ENCODE measurements around the gene ZBTB18. TPM values are rescaled to one million over a fixed set of nuclear protein-coding genes. Genes with fewer than 3 reads are reported as not detected.

ZBTB18 gene
- total RNA-seq, 1 experiment from 2014 or later = 4.4 TPM

- Histone ChIP-seq H3K27me3 (no peaks in the 10 kb centered on the region), H3K4me3 (no peak overlapping the region), H3K36me3 (no peaks in the 10 kb centered on the region), H3K9me3 (no peaks in the 10 kb centered on the region)
- no peak for DNase-seq
These were observed 16.8 kb downstream of the ZBTB18 start for GRCh38 chr1:244067893-244068292.

DNA sequence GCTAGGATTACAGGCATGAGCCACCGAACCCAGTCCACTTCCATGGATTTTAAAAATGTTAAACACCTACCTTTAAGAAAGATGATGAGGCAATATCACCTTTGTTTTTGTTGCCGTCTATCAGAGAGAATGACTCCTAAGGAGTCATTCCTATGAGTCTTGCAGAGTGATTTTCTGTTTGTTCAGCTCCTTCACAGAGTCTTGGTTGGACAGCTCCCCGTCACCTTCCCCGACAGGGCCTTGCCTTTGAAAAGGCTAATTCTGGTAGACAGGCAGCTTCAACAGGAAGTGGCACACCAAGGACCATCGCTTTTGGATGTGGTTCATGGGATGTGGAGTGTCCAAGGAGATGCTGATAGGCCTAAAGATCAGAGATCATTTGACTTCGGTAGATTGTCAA is 17.5 kb downstream of the ZBTB18 start:
- H3K4me3 ChIP-seq = no peak overlapping the region
- no peak for DNase-seq
- H3K9me3 ChIP-seq = no peaks in the 10 kb centered on the region
- no peaks in the 10 kb centered on the region for H3K27me3 ChIP-seq
- H3K36me3 ChIP-seq = no peaks in the 10 kb centered on the region

DNA sequence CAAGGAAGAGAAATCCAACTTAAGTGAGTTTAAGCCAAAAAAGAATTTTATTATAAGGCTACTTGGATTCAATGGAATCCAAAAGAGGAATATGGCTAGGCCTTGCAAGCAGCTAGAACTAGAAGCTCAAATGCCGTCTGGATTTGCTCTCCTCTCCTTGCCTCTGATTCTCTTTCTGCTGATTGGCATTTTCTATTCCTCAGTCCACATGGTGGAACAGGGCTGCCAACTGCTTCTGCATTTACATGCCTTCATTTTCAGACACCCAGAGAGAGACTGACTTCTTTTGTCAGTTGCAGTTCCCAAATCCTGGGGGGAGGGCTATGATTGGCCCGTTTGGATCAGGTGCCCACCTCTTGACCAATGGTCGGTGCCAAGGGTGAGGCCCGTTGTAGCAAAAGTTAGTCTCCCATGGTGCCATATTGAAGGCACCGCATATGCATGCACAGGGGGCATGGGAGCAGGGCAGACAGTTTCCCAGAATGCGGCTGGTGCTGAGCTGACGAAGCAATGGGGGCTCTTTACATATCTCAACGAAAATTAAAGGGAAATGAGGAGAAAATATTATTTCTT is 18.3 kb downstream of the ZBTB18 start:
- H3K9me3 ChIP-seq = no peaks in the 10 kb centered on the region
- H3K36me3 ChIP-seq = no peaks in the 10 kb centered on the region
- no peak for DNase-seq
- H3K27me3 ChIP-seq = no peaks in the 10 kb centered on the region
- no peak overlapping the region for H3K4me3 ChIP-seq

DNA sequence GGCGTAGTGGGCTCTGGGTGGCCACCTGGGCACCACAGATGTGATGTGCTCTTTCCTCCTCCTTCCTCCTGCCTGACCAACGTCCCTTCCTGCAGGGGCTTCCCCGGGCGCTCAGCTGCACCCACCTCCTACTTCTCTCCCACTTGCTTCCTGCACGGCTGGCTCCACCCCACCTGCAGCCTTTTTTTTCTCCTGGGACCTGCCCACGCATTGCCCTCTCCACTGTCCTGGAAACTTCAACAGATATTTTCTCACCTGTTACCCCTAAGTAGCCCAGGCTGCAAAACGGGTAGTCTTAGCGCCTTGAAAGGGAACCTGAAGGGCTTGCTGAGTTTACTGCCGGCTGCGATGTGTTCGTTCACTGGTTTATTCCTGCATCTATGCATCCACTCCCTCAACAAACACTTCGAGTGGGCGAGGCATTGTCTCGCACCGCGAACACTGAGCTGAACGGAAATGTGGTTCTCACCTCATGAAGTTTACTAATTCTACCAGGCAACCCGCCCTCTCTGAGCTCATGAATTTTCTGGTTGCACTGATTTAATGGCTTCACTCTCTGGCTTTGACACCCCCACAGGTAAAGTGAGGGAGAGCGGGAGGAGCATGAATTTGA is 23.6 kb downstream of the ZBTB18 start:
- Histone ChIP-seq H3K27me3 (no peaks in the 10 kb centered on the region), H3K9me3 (no peaks in the 10 kb centered on the region), H3K4me3 (no peak overlapping the region), H3K36me3 (no peaks in the 10 kb centered on the region)
- no peak for DNase-seq

DNA sequence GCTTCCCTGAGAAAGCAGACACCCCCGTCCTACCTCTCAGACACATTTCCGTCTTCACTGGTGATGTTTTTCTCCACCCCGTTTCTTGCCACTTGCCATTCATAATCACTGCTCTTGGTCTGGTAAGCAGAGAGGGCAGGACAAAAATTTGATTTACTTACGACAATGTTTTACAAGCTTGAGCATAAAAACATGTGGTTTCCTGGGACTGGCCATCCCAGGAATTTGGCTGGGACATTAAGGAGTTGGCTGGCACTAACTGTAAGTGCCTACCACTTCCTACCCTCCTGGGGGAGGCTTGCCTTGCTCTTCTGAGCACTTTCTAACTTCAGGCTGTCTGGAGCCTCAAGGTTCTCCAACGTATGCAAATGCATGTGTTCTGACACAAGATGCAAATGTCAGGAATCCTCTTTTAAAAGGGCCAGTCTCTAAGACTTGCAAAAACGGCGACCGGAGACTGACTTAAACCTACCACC is 24.2 kb downstream of the ZBTB18 start:
- no peaks in the 10 kb centered on the region for H3K36me3 ChIP-seq
- H3K4me3 ChIP-seq = no peak overlapping the region
- no peaks in the 10 kb centered on the region for H3K9me3 ChIP-seq
- peak; percentile 57 for DNase-seq
- H3K27me3 ChIP-seq = no peaks in the 10 kb centered on the region; the same call in 1 of the 2 replicates

DNA sequence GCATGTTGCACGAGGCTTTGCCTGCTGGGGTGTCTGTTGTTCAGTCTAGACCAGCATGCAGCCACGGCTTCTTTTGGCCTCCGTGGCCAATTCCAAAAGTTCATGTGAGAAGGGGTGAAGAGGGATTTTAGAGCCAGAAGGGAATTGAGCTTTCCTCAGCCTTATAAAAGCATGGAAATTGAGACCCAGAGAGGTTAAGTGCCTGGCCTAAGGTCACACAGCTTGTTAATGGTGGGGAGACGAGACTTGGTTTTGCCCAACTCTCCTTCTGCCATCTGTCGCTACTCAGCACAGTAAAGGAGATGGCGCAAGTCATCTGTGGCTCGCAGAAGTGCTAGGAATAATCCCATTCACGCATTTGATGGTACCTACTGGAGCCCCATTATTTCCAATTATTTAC is 25.7 kb downstream of the ZBTB18 start:
- H3K27me3 ChIP-seq = peaks cover 2% of the 10 kb centered on the region; the same call in 1 of the 2 replicates
- DNase-seq = no peak
- H3K36me3 ChIP-seq = no peaks in the 10 kb centered on the region

DNA sequence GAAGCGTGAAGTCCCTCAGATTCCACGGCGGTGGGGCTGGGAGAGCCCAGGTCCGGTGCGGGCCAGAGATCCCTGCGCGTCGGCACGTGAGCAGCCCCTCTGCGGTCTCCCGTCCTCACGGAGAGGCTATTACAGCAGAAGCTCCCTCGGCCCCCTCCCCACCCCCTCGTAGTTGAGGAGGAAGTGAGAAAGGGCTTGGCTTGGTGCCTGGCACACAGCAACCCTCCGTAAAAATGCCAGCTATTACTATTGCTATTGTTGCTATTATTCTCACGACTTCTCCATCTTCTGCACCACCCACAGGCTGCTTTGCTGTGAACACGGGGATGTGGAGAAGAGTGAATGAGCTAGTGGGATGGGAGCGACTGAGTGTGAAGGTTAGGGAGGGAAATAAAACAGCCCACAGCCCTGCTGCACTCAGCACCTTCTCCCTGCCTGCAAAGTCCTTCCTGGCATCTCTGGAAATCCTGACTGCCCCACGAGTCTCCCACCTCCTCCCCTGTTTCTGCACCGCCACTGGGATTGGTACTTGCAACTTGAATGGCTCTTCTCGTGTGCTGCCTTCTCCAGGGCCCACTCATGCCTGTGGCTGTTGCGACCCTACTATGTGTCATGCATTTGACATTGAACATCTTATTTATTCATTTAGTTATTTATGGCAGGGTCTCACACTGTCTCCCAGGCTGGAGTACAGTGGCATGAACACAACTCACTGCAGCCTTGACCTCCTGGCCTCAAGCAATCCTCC is 26.6 kb downstream of the ZBTB18 start:
- peak; percentile 64 for DNase-seq
- no peak overlapping the region for H3K4me3 ChIP-seq

More for the DNA sequence above, 25.7 kb downstream of the ZBTB18 start:
- no peaks in the 10 kb centered on the region for H3K9me3 ChIP-seq
- no peak overlapping the region for H3K4me3 ChIP-seq

DNA sequence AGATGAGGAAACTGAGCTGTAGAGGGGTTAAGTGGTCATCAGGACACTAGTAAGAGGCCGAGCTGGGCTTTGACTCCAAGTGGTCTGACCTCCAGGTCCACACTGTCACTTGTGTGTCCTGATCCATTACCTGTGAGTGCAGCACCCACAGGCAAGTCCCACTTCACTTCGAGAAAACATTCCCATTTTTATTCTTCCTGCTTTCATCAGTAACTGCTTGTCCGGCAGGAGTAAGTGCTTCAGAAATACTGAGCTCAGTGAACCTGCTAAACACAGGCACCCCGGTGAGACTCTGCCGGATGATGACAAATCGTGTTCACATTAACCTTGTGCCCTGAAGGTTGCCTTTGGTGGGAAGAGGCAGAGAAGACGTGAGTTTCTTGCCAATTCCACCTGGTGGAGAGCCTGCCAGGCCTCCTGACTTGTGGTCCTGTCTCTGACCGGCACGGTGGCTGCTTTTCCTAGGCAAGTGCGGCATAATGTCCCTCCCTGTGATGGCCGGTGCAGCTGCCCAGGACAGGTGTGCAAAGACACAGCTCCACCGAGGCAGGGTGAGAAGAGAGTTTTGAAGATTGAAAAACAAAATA is 29.4 kb downstream of the ZBTB18 start:
- H3K4me3 ChIP-seq = no peak overlapping the region
- H3K27me3 ChIP-seq = peaks cover 23% of the 10 kb centered on the region
- H3K36me3 ChIP-seq = no peaks in the 10 kb centered on the region
- no peaks in the 10 kb centered on the region for H3K9me3 ChIP-seq
- DNase-seq = no peak

More for the DNA sequence above, 26.6 kb downstream of the ZBTB18 start:
- Histone ChIP-seq H3K36me3 (no peaks in the 10 kb centered on the region), H3K27me3 (peaks cover 9% of the 10 kb centered on the region; the same call in 1 of the 2 replicates), H3K9me3 (no peaks in the 10 kb centered on the region)

- no peak overlapping the region for H3K4me3 ChIP-seq
- no peak for DNase-seq
- H3K36me3 ChIP-seq = no peaks in the 10 kb centered on the region
- no peaks in the 10 kb centered on the region for H3K9me3 ChIP-seq
- H3K27me3 ChIP-seq = peaks cover 23% of the 10 kb centered on the region
These were observed 31.9 kb downstream of the ZBTB18 start for GRCh38 chr1:244082969-244083368.

DNA sequence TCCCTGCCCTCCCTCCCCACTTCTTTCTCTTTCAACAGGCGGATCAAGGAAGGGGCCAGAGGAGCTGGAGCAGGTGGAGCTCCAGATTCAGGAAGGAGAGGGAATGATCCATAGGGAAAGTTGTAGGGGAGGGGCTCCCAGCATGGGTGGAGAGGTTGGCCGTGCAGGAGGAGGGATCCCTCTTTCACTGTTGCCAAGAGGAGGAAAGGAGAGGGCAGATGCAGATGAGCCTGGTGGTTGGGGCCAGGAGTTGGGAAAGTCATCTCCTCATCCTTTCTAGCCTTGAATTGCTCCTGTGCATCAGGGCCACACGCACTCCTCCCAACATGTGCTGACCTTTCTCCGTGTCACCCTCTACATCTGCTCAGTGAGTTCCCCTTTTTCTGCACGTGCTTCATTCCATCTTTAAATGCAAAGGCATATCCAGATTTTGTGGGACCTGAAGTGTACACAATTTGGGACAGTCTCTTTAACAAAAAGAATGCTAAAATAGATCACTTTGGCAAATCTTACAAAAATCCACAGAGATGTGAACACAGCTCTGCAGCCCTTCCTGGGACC is 32.4 kb downstream of the ZBTB18 start:
- peaks cover 23% of the 10 kb centered on the region for H3K27me3 ChIP-seq
- H3K9me3 ChIP-seq = no peaks in the 10 kb centered on the region
- H3K4me3 ChIP-seq = no peak overlapping the region
- DNase-seq = no peak
- H3K36me3 ChIP-seq = no peaks in the 10 kb centered on the region

DNA sequence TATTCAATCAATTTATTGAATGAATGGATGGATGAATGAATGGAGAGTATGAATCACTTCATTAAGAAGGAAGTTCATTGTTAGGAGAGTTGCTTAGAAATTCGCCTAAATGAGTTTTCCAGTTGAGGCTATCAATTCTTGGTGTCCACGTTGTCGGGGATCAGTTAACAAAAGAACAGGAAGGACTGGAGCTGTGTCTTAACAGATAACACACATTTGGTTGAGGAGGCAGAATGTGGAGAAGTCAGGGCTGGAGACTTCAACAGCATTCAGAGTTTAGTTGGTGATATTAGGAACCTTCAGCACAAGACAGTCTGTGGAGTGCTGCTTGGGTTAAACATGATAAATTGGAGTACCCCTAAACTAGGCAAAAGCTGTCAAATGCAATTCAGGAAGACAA is 33.7 kb downstream of the ZBTB18 start:
- H3K4me3 ChIP-seq = no peak overlapping the region
- H3K36me3 ChIP-seq = no peaks in the 10 kb centered on the region
- H3K27me3 ChIP-seq = peaks cover 23% of the 10 kb centered on the region
- DNase-seq = no peak
- H3K9me3 ChIP-seq = no peaks in the 10 kb centered on the region

DNA sequence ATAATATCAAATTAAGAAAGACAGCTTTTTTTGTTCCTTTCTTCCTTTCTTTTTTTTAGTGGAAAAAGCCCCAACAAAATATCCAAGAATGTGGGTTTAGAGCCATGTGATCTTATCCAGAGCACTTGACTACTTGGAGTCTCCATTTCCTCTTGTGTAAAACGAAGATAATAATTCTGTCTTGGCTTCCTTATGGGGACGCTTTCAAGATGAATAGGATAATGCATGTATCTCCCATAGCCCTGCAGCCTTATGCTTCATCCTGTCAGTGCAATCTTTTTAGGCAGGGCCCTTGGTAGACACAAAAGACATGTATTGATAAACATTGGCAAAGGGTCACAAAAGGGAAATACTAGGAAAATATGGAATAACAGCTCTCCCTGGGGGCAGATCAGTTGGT is 34.8 kb downstream of the ZBTB18 start:
- Histone ChIP-seq H3K4me3 (no peak overlapping the region), H3K27me3 (peaks cover 23% of the 10 kb centered on the region), H3K36me3 (no peaks in the 10 kb centered on the region), H3K9me3 (no peaks in the 10 kb centered on the region)
- DNase-seq = no peak

- Histone ChIP-seq H3K9me3 (no peaks in the 10 kb centered on the region), H3K36me3 (no peaks in the 10 kb centered on the region), H3K27me3 (peaks cover 18% of the 10 kb centered on the region), H3K4me3 (no peak overlapping the region)
- no peak for DNase-seq
These were observed 36.0 kb downstream of the ZBTB18 start for GRCh38 chr1:244087021-244087560.

GRCh38 chr1:244087611-244088010 is 36.5 kb downstream of the ZBTB18 start:
- peaks cover 14% of the 10 kb centered on the region for H3K27me3 ChIP-seq
- DNase-seq = no peak
- no peak overlapping the region for H3K4me3 ChIP-seq
- H3K36me3 ChIP-seq = no peaks in the 10 kb centered on the region
- no peaks in the 10 kb centered on the region for H3K9me3 ChIP-seq

- Histone ChIP-seq H3K4me3 (no peak overlapping the region), H3K9me3 (no peaks in the 10 kb centered on the region), H3K36me3 (no peaks in the 10 kb centered on the region), H3K27me3 (peaks cover 9% of the 10 kb centered on the region)
- DNase-seq = no peak
These were observed 37.1 kb downstream of the ZBTB18 start for GRCh38 chr1:244088161-244088560.

DNA sequence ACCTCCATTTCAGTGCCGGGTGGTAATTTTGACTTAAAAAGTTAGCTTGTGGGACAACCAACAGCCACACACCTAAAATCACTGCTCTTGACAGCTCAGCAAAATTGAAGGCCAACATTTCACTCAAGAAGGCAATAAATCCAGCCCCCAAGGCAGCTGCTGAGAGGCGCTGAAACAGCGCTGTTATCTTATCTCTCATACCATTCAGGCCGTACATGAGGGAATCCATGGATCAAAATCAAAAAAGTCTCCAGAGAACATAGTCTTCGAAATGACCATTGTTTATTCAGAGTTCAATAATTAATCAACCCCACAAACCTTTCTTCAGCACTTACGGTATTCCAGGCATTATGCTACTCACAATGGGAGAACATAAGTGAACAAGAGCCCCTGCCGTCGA is 38.5 kb downstream of the ZBTB18 start:
- no peaks in the 10 kb centered on the region for H3K9me3 ChIP-seq
- H3K36me3 ChIP-seq = no peaks in the 10 kb centered on the region
- no peak for DNase-seq
- H3K27me3 ChIP-seq = no peaks in the 10 kb centered on the region
- H3K4me3 ChIP-seq = no peak overlapping the region

DNA sequence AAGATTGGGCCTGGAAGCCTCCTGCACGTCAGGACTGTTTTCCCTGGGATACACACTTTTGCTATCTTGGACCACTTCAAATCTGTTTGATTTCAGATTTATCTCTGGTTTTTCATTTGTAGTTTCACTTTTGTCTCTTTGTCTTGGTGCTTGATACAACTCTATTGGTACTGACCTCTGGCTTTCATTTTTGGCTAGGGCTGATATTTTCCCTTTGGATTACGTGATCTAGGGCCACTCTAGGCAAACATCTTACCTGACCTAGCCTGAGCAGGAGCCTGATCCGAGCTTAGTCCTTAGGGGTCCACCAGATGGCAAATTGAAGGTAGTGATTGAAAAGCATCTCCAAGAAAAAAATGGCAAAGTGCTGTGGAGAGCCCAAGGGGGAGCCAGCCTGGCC is 39.6 kb downstream of the ZBTB18 start:
- no peaks in the 10 kb centered on the region for H3K36me3 ChIP-seq
- no peaks in the 10 kb centered on the region for H3K9me3 ChIP-seq
- H3K27me3 ChIP-seq = no peaks in the 10 kb centered on the region
- H3K4me3 ChIP-seq = no peak overlapping the region
- no peak for DNase-seq

Data from MG63 (cell line).